HEK293 (cell line): ENCODE measurements around the gene ZNF76.

Source experiments
- CTCF ChIA-PET: fragments of 350-600 bp; formaldehyde crosslinking; extraction: SDS; loops from one replicate; lab custom pipeline; 2021; ENCODE audit warnings: antibody characterized with exemption; lab: Yijun Ruan, JAX
- POLR2A ChIA-PET: fragments of 300-600 bp; formaldehyde crosslinking; extraction: SDS; loops from one replicate; lab custom pipeline; 2020; ENCODE audit warnings: antibody characterized with exemption, inconsistent platforms; lab: Yijun Ruan, JAX
- H3K27ac ChIP-seq: fragments of 200-500 bp; sonication (Bioruptor generic); 2 replicates; pipeline ENCODE4 v1.5.1; 2014; ENCODE audit warnings: low read depth, low read length, control low read depth, inconsistent platforms; ENCODE audit errors: extremely low read depth
- H3K36me3 ChIP-seq, 2 experiments: fragments of 200-500 bp in 1 of 2; sonication (Bioruptor generic) in 1 of 2; 1 replicate in 1 of 2; 2 replicates in 1 of 2; pipeline ENCODE4 v1.5.1; 2014 to 2017; ENCODE audit warnings: inconsistent platforms in 2 of 2, low read length in 2 of 2; ENCODE audit not compliant: control insufficient read depth in 2 of 2, insufficient read depth in 1 of 2
- H3K4me1 ChIP-seq: fragments of 200-500 bp; sonication (Bioruptor generic); 2 replicates; pipeline ENCODE4 v1.5.1; 2014; ENCODE audit warnings: mild to moderate bottlenecking, low read length, inconsistent platforms; ENCODE audit not compliant: control insufficient read depth, insufficient read depth
- H3K4me3 ChIP-seq: 2 replicates; pipeline ENCODE4 v1.5.1; 2011; ENCODE audit warnings: low read depth, mild to moderate bottlenecking, control low read depth, low read length, moderate library complexity
- H3K9me3 ChIP-seq: fragments of 200-500 bp; sonication (Bioruptor generic); 2 replicates; pipeline ENCODE4 v1.5.1; 2014; ENCODE audit warnings: low read depth, low read length, inconsistent platforms; ENCODE audit not compliant: control insufficient read depth, insufficient read depth
- KLF9 ChIP-seq: fragments of 450-650 bp; formaldehyde crosslinking; IDR thresholded peaks from 2 replicates; pipeline ENCODE4 v1.5.1; 2016; ENCODE audit warnings: missing biosample characterization, missing genetic modification characterization, low read depth
- PRDM10 ChIP-seq: fragments of 450-650 bp; formaldehyde crosslinking; IDR thresholded peaks from 2 replicates; pipeline ENCODE4 v1.5.1; 2016; ENCODE audit warnings: missing biosample characterization, missing genetic modification characterization
- PRDM6 ChIP-seq: fragments of 450-650 bp; formaldehyde crosslinking; IDR thresholded peaks from 2 replicates; pipeline ENCODE4 v1.5.1; 2017; ENCODE audit warnings: missing biosample characterization, missing genetic modification characterization
- REST ChIP-seq: fragments of 450-650 bp; formaldehyde crosslinking; IDR thresholded peaks from 2 replicates; pipeline ENCODE4 v1.5.1; 2016; ENCODE audit warnings: missing biosample characterization, missing genetic modification characterization
- TRIM28 ChIP-seq: IDR thresholded peaks from 2 replicates; pipeline ENCODE4 v1.6.1; 2011; ENCODE audit warnings: low read length, control low read depth, borderline replicate concordance
- ZBTB1 ChIP-seq: fragments of 450-650 bp; formaldehyde crosslinking; IDR thresholded peaks from 2 replicates; pipeline ENCODE4 v1.5.1; 2016; ENCODE audit warnings: missing biosample characterization, missing genetic modification characterization
- ZBTB26 ChIP-seq: fragments of 450-650 bp; formaldehyde crosslinking; optimal IDR thresholded peaks from 2 replicates; pipeline ENCODE3; 2016; ENCODE audit warnings: missing biosample characterization, mild to moderate bottlenecking, missing genetic modification characterization
- ZEB2 ChIP-seq: fragments of 450-650 bp; formaldehyde crosslinking; IDR thresholded peaks from 2 replicates; pipeline ENCODE4 v1.5.1; 2016; ENCODE audit warnings: missing biosample characterization, missing genetic modification characterization
- ZNF148 ChIP-seq: fragments of 450-650 bp; formaldehyde crosslinking; IDR thresholded peaks from 2 replicates; pipeline ENCODE4 v1.5.0; 2017; ENCODE audit warnings: missing biosample characterization, missing genetic modification characterization, borderline replicate concordance
- ZNF23 ChIP-seq: fragments of 450-650 bp; formaldehyde crosslinking; IDR thresholded peaks from 2 replicates; pipeline ENCODE4 v1.5.1; 2016; ENCODE audit warnings: missing biosample characterization, missing genetic modification characterization, borderline replicate concordance
- ZNF266 ChIP-seq: fragments of 450-650 bp; formaldehyde crosslinking; IDR thresholded peaks from 2 replicates; pipeline ENCODE4 v1.5.1; 2016; ENCODE audit warnings: missing biosample characterization, missing genetic modification characterization, low read depth
- ZNF366 ChIP-seq: fragments of 450-650 bp; formaldehyde crosslinking; conservative IDR thresholded peaks from 2 replicates; pipeline ENCODE4 v1.5.1; 2016; ENCODE audit warnings: missing biosample characterization, missing genetic modification characterization
- ZNF488 ChIP-seq: fragments of 450-650 bp; formaldehyde crosslinking; IDR thresholded peaks from 2 replicates; pipeline ENCODE4 v1.5.1; 2016; ENCODE audit warnings: missing biosample characterization, missing genetic modification characterization
- ZNF501 ChIP-seq: fragments of 450-650 bp; formaldehyde crosslinking; IDR thresholded peaks from 2 replicates; pipeline ENCODE4 v1.5.1; 2016; ENCODE audit warnings: missing biosample characterization, missing genetic modification characterization
- ZNF510 ChIP-seq: fragments of 450-650 bp; formaldehyde crosslinking; IDR thresholded peaks from 2 replicates; pipeline ENCODE4 v1.5.1; 2018; ENCODE audit warnings: mild to moderate bottlenecking, missing genetic modification characterization, missing biosample characterization; ENCODE audit not compliant: insufficient replicate concordance
- ZNF549 ChIP-seq: fragments of 450-650 bp; IDR thresholded peaks from 2 replicates; pipeline ENCODE4 v1.5.1; 2018; ENCODE audit warnings: missing biosample characterization, missing genetic modification characterization, mild to moderate bottlenecking, inconsistent platforms, moderate library complexity
- ZNF596 ChIP-seq: fragments of 450-650 bp; IDR thresholded peaks from 2 replicates; pipeline ENCODE4 v1.5.0; 2018; ENCODE audit warnings: missing biosample characterization, mild to moderate bottlenecking, missing genetic modification characterization, moderate library complexity
- ZNF610 ChIP-seq: fragments of 450-650 bp; formaldehyde crosslinking; IDR thresholded peaks from 2 replicates; pipeline ENCODE4 v1.5.1; 2016; ENCODE audit warnings: missing biosample characterization, missing genetic modification characterization, borderline replicate concordance
- ZNF645 ChIP-seq: fragments of 450-650 bp; formaldehyde crosslinking; IDR thresholded peaks from 2 replicates; pipeline ENCODE4; 2016; ENCODE audit warnings: missing biosample characterization, missing genetic modification characterization
- ZNF792 ChIP-seq: fragments of 450-650 bp; formaldehyde crosslinking; IDR thresholded peaks from 2 replicates; pipeline ENCODE4 v1.5.1; 2016; ENCODE audit warnings: missing biosample characterization, missing genetic modification characterization
- ZXDB ChIP-seq: fragments of 450-650 bp; formaldehyde crosslinking; IDR thresholded peaks from 2 replicates; pipeline ENCODE4 v1.5.1; 2016; ENCODE audit warnings: missing biosample characterization, missing genetic modification characterization

The ZNF76 gene

GRCh38 chr6:35278708-35279107, 19.2 kb downstream of the ZNF76 start (continued):
- TF ChIP-seq REST (tag by site-specific recombination), result no peak

- H3K9me3 ChIP-seq, result no peaks in the 10 kb centered on the region
- no peak overlapping the region for H3K27ac ChIP-seq
- H3K36me3 ChIP-seq, result peaks cover 25 to 36% of the 10 kb centered on the region in 2 experiments; a peak in 2 of 3 replicates
- no peak overlapping the region for H3K4me3 ChIP-seq
- POLR2A ChIA-PET, result interaction anchor here (0.9 to 3.2 kb wide), 4 partner anchors 8 to 188 kb away, joined by 3 to 23 read pairs (median 3); partner anchors contain the start of genes RPL10A and ZNF76
- peaks cover 14% of the 10 kb centered on the region for H3K4me1 ChIP-seq
- CTCF ChIA-PET, result interaction anchor here (0.5 to 2.4 kb wide), 7 partner anchors 11 to 296 kb away, joined by 3 to 9 read pairs (median 3); no protein-coding TSS in a partner anchor
- no peak for TF ChIP-seq ZNF610 (tag by site-specific recombination)
- no peak for TF ChIP-seq KLF9 (tag by site-specific recombination)
- TF ChIP-seq ZNF792 (tag by site-specific recombination), result no peak
- no peak for TF ChIP-seq ZNF266 (tag by site-specific recombination)
- peak; percentile 28; the same call in 1 of the 2 replicates for TF ChIP-seq ZXDB (tag by site-specific recombination)
- TF ChIP-seq PRDM10 (tag by site-specific recombination), result no peak
- TF ChIP-seq ZBTB26 (tag by site-specific recombination), result no peak
- TF ChIP-seq ZNF645, result no peak
- no peak for TF ChIP-seq ZNF148 (tag by site-specific recombination)
- no peak for TF ChIP-seq ZNF488 (tag by site-specific recombination)
- no peak for TF ChIP-seq ZNF23 (tag by site-specific recombination)
- TF ChIP-seq TRIM28, result no peak
- TF ChIP-seq ZNF501 (tag by site-specific recombination), result no peak
- no peak for TF ChIP-seq ZBTB1 (tag by site-specific recombination)
- TF ChIP-seq ZNF596, result no peak
- TF ChIP-seq ZNF510 (tag by site-specific recombination), result no peak
- peak; percentile 59 for TF ChIP-seq ZEB2
- peak; percentile 80 for TF ChIP-seq PRDM6 (tag by site-specific recombination)
- peak; percentile 45; the same call in 1 of the 2 replicates for TF ChIP-seq ZNF366
- no peak for TF ChIP-seq ZNF549
Measured at GRCh38 chr6:35280903-35281302, 21.4 kb downstream of the ZNF76 start.
